ENCODE measurements around the gene TMEM267.
"Not testable (repeated sequence)": the region's sequence is repeated elsewhere in the genome, so short reads cannot be mapped to it uniquely, and the experiment has no call there.

The TMEM267 gene

DNA sequence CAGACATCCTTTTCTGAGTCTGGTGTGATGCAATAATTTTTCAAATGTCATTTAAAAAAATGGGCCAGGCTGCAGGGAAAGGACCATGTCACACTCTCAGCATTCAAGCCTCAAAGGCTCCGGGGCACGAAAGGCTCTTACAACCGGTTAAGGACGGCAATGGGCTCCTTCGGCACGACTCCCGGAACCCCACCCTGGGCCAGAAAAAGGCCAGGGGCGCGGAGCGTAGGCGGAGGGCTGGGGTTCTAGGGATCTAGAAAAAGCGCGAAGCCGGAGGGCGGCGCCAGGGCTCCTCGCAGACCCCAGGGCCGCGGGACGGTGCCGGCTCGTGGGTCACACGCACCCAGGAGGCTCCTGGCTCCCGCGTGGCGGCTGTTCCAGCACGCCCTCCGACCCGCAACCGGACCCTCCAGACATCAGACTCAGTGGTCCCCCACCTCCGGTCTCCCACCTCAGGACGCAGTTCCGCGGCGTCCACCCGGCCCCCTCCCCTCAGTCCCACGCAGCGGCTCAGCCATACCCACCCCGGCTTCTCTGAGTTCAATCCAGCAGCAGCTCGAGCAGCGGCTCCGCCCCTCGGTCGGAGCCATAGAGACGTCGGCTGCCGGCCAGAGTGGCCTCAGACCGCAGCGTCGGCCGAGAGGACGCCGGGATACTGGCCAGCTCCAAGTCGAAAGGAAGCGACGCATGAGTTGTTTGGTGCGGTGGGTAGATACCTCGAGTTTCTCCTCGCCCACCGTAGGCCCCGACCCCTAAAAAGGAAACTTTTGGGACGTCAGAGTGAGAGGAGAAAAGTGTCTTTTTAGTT is at the start of gene TMEM267:
Gene TMEM267 (minus strand): TSS at position 568 of the 808 bp plus-strand sequence. CDS start 29,896 bp downstream, outside the sequence.
- peak; percentile 95 for DNase-seq

DNA sequence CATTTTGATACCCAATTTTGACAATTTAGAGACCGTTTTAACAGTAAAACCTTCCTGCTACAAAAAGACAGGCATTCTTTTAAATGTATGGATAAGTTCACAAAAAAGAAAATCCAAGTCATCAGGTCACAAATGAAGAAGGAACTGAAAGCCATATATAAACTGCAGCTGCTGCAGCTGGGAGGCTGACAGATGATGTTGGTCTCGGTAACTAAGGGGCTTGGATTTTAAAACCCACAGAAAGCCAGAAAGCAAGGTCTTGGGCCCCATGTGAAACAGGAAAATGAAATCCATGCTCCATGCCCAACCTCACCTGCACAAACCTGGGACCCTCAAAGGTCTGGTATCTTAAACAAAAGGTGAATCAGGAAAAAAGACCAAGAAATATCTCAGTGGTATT is 47.0 kb upstream of the TMEM267 start:
- no peak for DNase-seq

- DNase-seq, result no peak
Measured at GRCh38 chr5:43523662-43524072, 40.0 kb upstream of the TMEM267 start.

DNA sequence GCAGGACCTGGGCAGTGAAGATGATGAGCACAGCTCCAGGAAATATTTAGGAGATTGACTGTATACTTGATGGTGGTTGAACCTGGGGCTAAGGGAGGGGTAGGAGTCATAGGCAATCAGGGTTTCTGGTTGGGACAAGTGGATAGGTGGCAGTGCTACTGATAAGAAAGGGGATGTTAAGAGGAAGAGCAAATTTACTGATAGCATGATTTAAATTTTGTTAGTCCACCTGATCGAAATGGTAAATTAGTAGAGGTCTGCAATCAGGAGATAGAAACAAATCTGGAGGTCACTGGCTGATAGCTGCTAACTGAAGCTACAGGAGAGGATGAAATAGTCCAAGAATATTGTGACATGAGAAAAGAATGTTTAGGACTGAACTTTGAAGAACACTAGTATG is 37.0 kb upstream of the TMEM267 start:
- DNase-seq, result no peak

DNA sequence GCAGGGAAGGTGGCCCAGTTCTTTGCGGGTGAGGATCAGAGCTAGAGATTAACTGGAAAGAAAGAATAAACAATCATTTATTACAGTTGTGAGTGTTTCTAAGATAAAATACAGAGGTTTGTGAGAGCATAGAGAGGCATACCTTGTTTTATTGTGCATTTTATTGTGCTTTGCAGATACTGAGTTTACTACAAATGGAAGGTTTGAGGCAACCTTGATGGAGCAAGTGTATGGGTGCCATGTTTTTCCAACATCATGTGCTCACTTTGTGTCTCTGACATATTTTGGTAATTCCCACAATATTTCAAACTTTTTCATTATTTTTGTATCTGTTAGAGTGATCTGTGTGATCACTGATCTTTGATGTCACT is 32.0 kb upstream of the TMEM267 start:
- DNase-seq, result no peak

DNA sequence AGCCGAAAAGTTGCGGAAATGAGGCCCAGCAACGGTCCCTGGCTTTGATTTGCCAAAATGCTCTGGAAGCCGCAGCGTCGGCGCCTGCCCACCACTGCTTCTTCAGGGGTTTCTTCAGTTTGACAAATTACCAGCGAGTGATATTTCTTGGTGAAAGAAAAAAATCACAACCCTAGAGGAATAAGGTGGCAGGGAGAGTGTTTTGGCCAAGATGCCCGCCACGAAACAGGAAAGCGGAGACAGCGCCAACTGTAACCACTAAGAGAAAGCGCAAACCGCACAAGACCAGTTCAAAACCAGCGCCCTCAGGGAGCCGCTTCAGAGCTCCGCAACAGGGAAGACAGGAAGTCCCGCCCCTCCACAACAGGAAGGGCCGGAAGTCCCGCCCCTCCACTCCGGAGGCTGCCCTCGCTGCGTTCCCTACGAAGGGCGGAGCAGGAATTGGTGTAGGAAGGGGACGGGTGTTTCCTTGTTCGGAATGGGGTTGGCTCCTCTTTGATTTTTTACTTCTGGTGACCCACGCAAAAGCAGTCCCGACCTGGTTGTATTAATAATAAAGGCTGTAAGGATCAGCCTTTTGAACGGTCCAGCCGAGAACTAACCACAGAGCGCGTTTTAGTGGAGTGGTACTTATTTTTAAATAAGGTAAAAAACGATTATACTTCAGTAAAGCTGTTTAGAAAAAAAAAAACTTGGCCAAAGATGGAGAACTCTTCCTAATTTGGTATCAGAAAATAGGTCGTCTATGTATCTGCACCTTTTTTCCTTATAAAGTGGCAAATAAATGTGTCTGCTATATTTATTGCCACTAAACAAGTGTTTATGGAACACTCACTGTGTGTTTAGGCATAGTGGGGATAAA is 31.4 kb upstream of the TMEM267 start, which contains the start of gene C5orf34:
Gene C5orf34 (minus strand): TSS at position 333 of the 862 bp plus-strand sequence. CDS start 5,809 bp downstream, outside the sequence.
- DNase-seq, result peak; percentile 97

- DNase-seq, result no peak
Measured at GRCh38 chr5:43514471-43514815, 30.8 kb upstream of the TMEM267 start.

DNA sequence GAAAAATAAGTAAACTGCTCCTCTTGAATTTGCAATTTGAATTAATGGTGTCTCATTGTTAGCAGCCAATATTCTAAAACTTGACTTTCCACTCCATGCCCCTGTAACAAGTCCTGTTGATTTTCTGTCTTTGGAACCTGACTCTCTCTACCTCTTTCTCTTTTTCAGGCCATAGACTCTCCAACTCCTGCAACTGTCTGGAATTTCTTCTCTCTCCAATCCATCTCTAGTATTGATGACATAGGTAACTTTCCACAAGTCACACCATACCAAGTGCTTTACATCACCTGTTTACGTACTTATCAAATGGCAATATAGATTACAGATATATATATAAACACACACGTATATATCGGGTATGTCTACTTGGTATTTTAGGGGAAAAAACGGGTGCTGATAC is 30.4 kb upstream of the TMEM267 start:
- DNase-seq, result no peak

GRCh38 chr5:43511062-43511461 is 27.4 kb upstream of the TMEM267 start:
- not testable (repeated sequence) for DNase-seq

DNA sequence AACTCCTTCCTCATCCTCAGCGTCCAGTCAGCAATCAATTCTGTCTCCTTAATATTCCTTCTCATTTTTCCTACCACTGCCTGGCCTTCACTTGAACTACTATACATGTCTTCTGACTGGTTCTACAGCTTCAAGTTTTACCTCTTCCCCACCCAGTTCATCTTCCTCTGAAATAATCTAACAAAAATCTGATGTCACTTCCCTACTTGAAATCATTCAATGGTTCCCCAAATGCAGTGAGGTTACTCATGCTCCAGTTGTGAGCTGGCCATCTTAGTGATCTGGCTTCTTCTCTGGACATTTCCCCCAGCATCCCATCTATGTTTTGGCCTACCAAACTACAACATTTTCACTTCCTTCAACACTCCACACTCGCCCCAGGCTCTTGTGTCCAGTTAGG is 14.9 kb upstream of the TMEM267 start:
- no peak for DNase-seq

GRCh38 chr5:43497311-43498104 is 13.8 kb upstream of the TMEM267 start:
- DNase-seq, result no peak

DNA sequence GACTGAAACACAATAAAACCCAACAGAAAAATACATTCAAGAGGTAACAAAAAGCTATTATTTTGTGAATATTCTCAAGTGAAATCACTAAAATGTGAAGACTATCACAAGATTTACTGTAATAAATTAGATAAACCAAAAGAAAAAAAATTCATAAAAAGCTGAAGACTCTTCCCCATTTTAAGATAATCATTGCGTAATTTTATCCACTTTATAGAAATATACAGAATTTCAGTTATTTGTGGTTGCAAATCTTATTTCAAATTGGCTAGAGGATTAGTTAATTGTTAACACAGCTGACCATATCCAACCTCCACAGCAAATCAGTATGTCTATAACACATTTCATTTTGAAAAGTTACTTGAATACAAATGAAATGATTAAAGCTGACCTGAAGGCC is 7.7 kb upstream of the TMEM267 start:
- DNase-seq, result no peak

- no peak for DNase-seq
Measured at GRCh38 chr5:43486353-43486752, 2.7 kb upstream of the TMEM267 start.

DNA sequence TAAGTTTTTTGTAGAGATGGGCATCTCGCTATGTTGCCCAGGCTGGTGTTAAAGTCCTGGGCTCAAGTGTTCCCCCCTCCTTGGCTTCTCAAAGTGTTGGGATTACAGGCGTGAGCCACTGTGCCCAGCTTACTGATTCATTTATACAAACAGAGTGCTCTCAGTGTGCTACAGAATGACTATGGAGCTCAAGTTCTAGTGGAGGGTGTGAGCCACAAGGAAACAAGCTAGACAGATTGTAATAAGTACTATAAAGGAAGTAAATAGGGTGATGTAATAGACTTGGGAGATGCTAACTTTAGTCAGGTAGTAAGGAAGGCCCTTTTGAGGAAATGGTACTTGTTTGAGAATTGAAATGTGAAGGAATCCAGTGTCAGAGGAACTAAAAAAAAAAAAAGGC is 1.7 kb upstream of the TMEM267 start:
- no peak for DNase-seq

- peak; percentile 86 for DNase-seq
Measured at GRCh38 chr5:43484106-43484849, 613 bp upstream of the TMEM267 start.

- DNase-seq, result no peak
Measured at GRCh38 chr5:43482490-43483297, 971 bp downstream of the TMEM267 start.

- no peak for DNase-seq
Measured at GRCh38 chr5:43469671-43470391, 13.8 kb downstream of the TMEM267 start.

GRCh38 chr5:43467100-43467499 is 16.6 kb downstream of the TMEM267 start:
- DNase-seq, result no peak

DNA sequence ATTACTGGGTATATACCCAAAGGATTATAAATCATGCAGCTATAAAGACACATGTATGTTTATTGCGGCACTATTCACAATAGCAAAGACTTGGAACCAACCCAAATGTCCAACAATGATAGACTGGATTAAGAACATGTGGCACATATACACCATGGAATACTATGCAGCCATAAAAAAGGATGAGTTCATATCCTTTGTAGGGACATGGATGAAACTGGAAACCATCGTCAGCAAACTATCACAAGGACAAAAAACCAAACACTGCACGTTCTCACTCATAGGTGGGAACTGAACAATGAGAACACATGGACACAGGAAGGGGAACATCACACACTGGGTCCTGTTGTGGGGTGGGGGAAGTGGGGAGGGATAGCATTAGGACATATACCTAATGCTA is 18.2 kb downstream of the TMEM267 start:
- DNase-seq, result not testable (repeated sequence)

GRCh38 chr5:43461066-43461465 is 22.6 kb downstream of the TMEM267 start:
- DNase-seq, result no peak

- no peak for DNase-seq
Measured at GRCh38 chr5:43456556-43456955, 27.1 kb downstream of the TMEM267 start.

All from NCI-H526 treated with DMSO at 0.1 percent for 48 hours (cell line).